ENCODE results near the gene FOXN4.

The FOXN4 gene

GRCh38 chr12:109310247-109311125 is 1.4 kb upstream of the FOXN4 start:
- peaks cover 47% of the 10 kb centered on the region for H3K27me3 ChIP-seq (ENCODE audit: insufficient read depth, poor library complexity, severe bottlenecking)
- no peak for DNase-seq (ENCODE audit: low read depth in 1 of 2, low spot score in 1 of 2)
- H3K27ac ChIP-seq (replicated peaks) = no peak overlapping the region
- peak overlapping the region; percentile 13; the same call in 1 of the 2 replicates for H3K4me3 ChIP-seq (replicated peaks; ENCODE audit: insufficient read depth, low read length)
- TF ChIP-seq REST (IDR thresholded peaks at IDR 0.05; ENCODE audit: insufficient replicate concordance, low read depth) (no peak), CTCF (IDR thresholded peaks at IDR 0.05; ENCODE audit: insufficient read depth, low read length) (no peak), POLR2AphosphoS5 (IDR thresholded peaks at IDR 0.05; ENCODE audit: low read depth) (no peak), SPI1 (IDR thresholded peaks at IDR 0.05; ENCODE audit: borderline replicate concordance, low read depth) (no peak), GABPA (IDR thresholded peaks at IDR 0.05; ENCODE audit: low read depth) (no peak)

GRCh38 chr12:109309381-109310246 is 530 bp upstream of the FOXN4 start:
- Histone ChIP-seq H3K4me3 (replicated peaks; ENCODE audit: insufficient read depth, low read length) (peak overlapping the region; percentile 29), H3K27me3 (ENCODE audit: insufficient read depth, poor library complexity, severe bottlenecking) (peaks cover 49% of the 10 kb centered on the region), H3K27ac (replicated peaks) (no peak overlapping the region)
- no peak for DNase-seq (ENCODE audit: low read depth in 1 of 2, low spot score in 1 of 2)
- TF ChIP-seq SPI1 (IDR thresholded peaks at IDR 0.05; ENCODE audit: borderline replicate concordance, low read depth) (no peak), REST (IDR thresholded peaks at IDR 0.05; ENCODE audit: insufficient replicate concordance, low read depth) (no peak), CTCF (IDR thresholded peaks at IDR 0.05; ENCODE audit: insufficient read depth, low read length) (no peak), GABPA (IDR thresholded peaks at IDR 0.05; ENCODE audit: low read depth) (no peak), POLR2AphosphoS5 (IDR thresholded peaks at IDR 0.05; ENCODE audit: low read depth) (no peak)

- Histone ChIP-seq H3K27ac (replicated peaks) (no peak overlapping the region), H3K27me3 (ENCODE audit: insufficient read depth, poor library complexity, severe bottlenecking) (peaks cover 46% of the 10 kb centered on the region), H3K4me3 (replicated peaks; ENCODE audit: insufficient read depth, low read length) (no peak overlapping the region)
- DNase-seq (ENCODE audit: low read depth in 1 of 2, low spot score in 1 of 2) = no peak
- TF ChIP-seq SPI1 (IDR thresholded peaks at IDR 0.05; ENCODE audit: borderline replicate concordance, low read depth) (no peak), GABPA (IDR thresholded peaks at IDR 0.05; ENCODE audit: low read depth) (no peak), REST (IDR thresholded peaks at IDR 0.05; ENCODE audit: insufficient replicate concordance, low read depth) (no peak), CTCF (IDR thresholded peaks at IDR 0.05; ENCODE audit: insufficient read depth, low read length) (no peak), POLR2AphosphoS5 (IDR thresholded peaks at IDR 0.05; ENCODE audit: low read depth) (no peak)
These were observed 2.0 kb downstream of the FOXN4 start for GRCh38 chr12:109307051-109307450.

All from HL-60 (cell line).